Neural progenitor cell (in vitro differentiated cells): ENCODE measurements around the gene CANT1. TPM values are rescaled to one million over a fixed set of nuclear protein-coding genes. Genes with fewer than 3 reads are reported as not detected.

Source experiments
- DNase-seq: peaks from one replicate; pipeline ENCODE4 v3.0.0-alpha.2; 2016; ENCODE audit warnings: low spot score
- H2AFZ ChIP-seq: fragments of 200-600 bp; sonication (generic); replicated peaks from 2 replicates; pipeline ENCODE4 v1.6.1; 2016; ENCODE audit warnings: antibody characterized with exemption
- H3F3A ChIP-seq: fragments of 200-600 bp; sonication (generic); 2 replicates; pipeline ENCODE4 v1.6.1; 2016; ENCODE audit warnings: antibody characterized with exemption, low read depth
- H3K27ac ChIP-seq: fragments of 200-600 bp; sonication (generic); 2 replicates; pipeline ENCODE4 v1.5.1; 2016; ENCODE audit warnings: mild to moderate bottlenecking
- H3K27me3 ChIP-seq: fragments of 200-600 bp; sonication (generic); 2 replicates; pipeline ENCODE4 v1.6.1; 2016; ENCODE audit warnings: mild to moderate bottlenecking, moderate library complexity
- H3K36me3 ChIP-seq: fragments of 200-600 bp; sonication (generic); 2 replicates; pipeline ENCODE4 v1.5.1; 2016
- H3K4me1 ChIP-seq: fragments of 200-600 bp; sonication (generic); 2 replicates; pipeline ENCODE4 v1.6.1; 2016; ENCODE audit warnings: mixed run types
- H3K4me2 ChIP-seq: fragments of 200-600 bp; sonication (generic); 2 replicates; pipeline ENCODE4 v1.6.1; 2016
- H3K4me3 ChIP-seq: fragments of 200-600 bp; sonication (generic); 2 replicates; pipeline ENCODE4 v1.5.1; 2016
- H3K79me2 ChIP-seq: fragments of 200-600 bp; sonication (generic); 2 replicates; pipeline ENCODE4 v1.6.1; 2016; ENCODE audit warnings: low read depth
- H3K9ac ChIP-seq: fragments of 200-600 bp; sonication (generic); 2 replicates; pipeline ENCODE4 v1.6.1; 2016
- H3K9me3 ChIP-seq: fragments of 200-600 bp; sonication (generic); 2 replicates; pipeline ENCODE4 v1.5.1; 2016; ENCODE audit warnings: low read depth
- H4K20me1 ChIP-seq: fragments of 200-600 bp; sonication (generic); 2 replicates; pipeline ENCODE4 v1.6.1; 2016; ENCODE audit warnings: low read depth
- H3K27ac Mint-ChIP-seq: 3 replicates; pipeline ENCODE4 v1.8.0; 2021; ENCODE audit warnings: mixed read lengths
- H3K27me3 Mint-ChIP-seq: 2 replicates; pipeline ENCODE4 v1.8.0; 2022; ENCODE audit warnings: low read depth, mild to moderate bottlenecking, inconsistent platforms, moderate library complexity, mixed read lengths; ENCODE audit not compliant: insufficient read depth
- H3K36me3 Mint-ChIP-seq: 3 replicates; pipeline ENCODE4 v1.8.0; 2021; ENCODE audit warnings: mixed read lengths
- H3K4me1 Mint-ChIP-seq: 3 replicates; pipeline ENCODE4 v1.8.0; 2021; ENCODE audit warnings: mixed read lengths
- H3K4me3 Mint-ChIP-seq: 3 replicates; pipeline ENCODE4 v1.8.0; 2021; ENCODE audit warnings: mild to moderate bottlenecking, moderate library complexity, mixed read lengths
- H3K9me3 Mint-ChIP-seq: 3 replicates; pipeline ENCODE4 v1.8.0; 2020; ENCODE audit warnings: mixed read lengths
- EZH2 ChIP-seq: fragments of 200-600 bp; sonication (generic); IDR thresholded peaks from 2 replicates; pipeline ENCODE4 v1.6.1; 2017; ENCODE audit warnings: antibody characterized with exemption, mild to moderate bottlenecking, moderate library complexity
- EZH2phosphoT487 ChIP-seq: fragments of 200-600 bp; sonication (generic); IDR thresholded peaks from 2 replicates; pipeline ENCODE4 v1.6.1; 2017; ENCODE audit warnings: antibody characterized with exemption
- total RNA-seq: library from RNA; depleted of rRNA; stranded (reverse); fragments of >200 nt; gene quantifications from 2 replicates; pipeline ENCODE4 v1.2.3, GENCODE V29; 2015; ENCODE audit warnings: low replicate concordance
- TF ChIP-seq, protein P1 (sequence below): fragments of 200-600 bp; sonication (generic); IDR thresholded peaks from 2 replicates; pipeline ENCODE4 v1.5.1; 2017; ENCODE audit warnings: antibody characterized with exemption, mild to moderate bottlenecking

CANT1 gene
- total RNA-seq, 1 donor from 2014 or later: 24.3 TPM

DNA sequence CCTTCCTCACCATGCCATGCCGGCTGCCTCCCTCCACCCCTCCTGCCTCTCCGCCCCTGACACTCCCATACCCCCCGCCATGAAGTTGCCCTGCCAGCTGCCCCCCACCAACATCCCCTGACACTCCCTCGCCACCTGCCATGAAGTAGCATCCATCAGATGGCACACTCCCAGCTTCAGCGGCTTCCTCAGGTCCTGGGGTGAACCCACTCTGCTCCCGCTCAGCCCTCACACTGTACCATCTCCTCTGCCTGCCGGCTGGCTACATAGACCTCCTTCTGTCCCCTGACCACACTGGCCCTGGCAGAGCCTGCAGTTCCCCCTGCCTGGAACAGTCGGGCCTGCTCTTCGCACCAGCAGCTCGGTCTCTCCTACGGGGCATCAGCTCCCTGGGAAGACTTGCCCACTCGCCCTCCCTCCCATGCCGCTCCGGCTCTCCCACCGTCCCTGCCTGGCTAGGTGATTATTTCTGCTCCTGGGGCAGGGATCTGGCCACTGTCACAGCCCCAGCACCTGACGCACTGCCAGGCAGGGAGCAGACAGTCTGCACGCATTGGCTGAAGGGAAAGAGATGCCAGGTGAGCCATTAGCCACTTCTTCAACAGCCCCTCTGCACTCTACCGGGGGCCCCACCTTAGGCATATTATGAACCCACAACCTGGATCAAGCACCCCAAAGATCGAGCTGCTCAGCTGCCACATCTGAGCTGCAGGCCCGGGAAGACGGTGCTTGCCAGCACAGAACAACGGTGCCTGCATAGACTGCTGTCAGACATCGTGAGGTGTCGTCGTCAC, 9.0 kb downstream of the CANT1 start:
- H3K4me2 ChIP-seq: no peak overlapping the region
- H3K9ac ChIP-seq: no peak overlapping the region
- no peak overlapping the region for H3K4me3 ChIP-seq
- Mint-ChIP-seq H3K27ac (peak overlapping the region; percentile 72), H3K27me3 (peaks cover 3% of the 10 kb centered on the region), H3K4me1 (peaks cover 11% of the 10 kb centered on the region), H3K4me3 (peak overlapping the region; percentile 15), H3K36me3 (peaks cover 15% of the 10 kb centered on the region), H3K9me3 (no peaks in the 10 kb centered on the region)
- no peaks in the 10 kb centered on the region for H3K27me3 ChIP-seq
- DNase-seq: no peak
- TF ChIP-seq EZH2 (no peak), EZH2phosphoT487 (no peak)
- TF ChIP-seq, protein P1, sequence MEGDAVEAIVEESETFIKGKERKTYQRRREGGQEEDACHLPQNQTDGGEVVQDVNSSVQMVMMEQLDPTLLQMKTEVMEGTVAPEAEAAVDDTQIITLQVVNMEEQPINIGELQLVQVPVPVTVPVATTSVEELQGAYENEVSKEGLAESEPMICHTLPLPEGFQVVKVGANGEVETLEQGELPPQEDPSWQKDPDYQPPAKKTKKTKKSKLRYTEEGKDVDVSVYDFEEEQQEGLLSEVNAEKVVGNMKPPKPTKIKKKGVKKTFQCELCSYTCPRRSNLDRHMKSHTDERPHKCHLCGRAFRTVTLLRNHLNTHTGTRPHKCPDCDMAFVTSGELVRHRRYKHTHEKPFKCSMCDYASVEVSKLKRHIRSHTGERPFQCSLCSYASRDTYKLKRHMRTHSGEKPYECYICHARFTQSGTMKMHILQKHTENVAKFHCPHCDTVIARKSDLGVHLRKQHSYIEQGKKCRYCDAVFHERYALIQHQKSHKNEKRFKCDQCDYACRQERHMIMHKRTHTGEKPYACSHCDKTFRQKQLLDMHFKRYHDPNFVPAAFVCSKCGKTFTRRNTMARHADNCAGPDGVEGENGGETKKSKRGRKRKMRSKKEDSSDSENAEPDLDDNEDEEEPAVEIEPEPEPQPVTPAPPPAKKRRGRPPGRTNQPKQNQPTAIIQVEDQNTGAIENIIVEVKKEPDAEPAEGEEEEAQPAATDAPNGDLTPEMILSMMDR: no peak
- H3K27ac ChIP-seq: no peak overlapping the region
- H4K20me1 ChIP-seq: peaks cover 49% of the 10 kb centered on the region
- H3K4me1 ChIP-seq: peaks cover 3% of the 10 kb centered on the region
- no peaks in the 10 kb centered on the region for H3F3A ChIP-seq
- no peaks in the 10 kb centered on the region for H3K36me3 ChIP-seq
- H3K79me2 ChIP-seq: no peaks in the 10 kb centered on the region
- H3K9me3 ChIP-seq: no peaks in the 10 kb centered on the region
- no peak overlapping the region for H2AFZ ChIP-seq

DNA sequence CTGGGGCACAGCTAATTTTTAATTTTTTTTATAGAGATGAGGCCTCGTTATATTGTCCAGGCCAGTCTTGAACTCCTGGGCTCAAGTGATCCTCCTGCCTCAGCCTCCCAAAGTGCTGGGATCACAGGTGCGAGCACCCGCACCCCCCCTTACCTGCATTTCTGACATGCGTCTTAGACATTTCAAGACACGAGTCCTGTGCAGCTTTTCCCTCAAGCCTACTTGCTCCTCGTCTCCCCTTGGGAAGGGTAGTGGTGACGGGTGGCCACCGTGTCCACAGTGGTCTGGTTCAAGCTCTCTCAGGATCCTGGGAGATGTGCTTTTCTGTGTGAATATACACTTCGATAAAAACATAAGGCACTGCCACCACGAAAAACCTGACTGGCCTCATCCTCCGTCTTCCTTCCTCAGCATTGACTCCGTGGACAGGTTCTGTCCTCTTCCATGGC, 9.6 kb downstream of the CANT1 start:
- Histone ChIP-seq H3K4me1 (peaks cover 3% of the 10 kb centered on the region), H3K9me3 (no peaks in the 10 kb centered on the region), H3K36me3 (no peaks in the 10 kb centered on the region), H3F3A (no peaks in the 10 kb centered on the region), H3K9ac (no peak overlapping the region), H3K27ac (no peak overlapping the region), H4K20me1 (peaks cover 44% of the 10 kb centered on the region), H2AFZ (no peak overlapping the region), H3K4me2 (no peak overlapping the region), H3K4me3 (no peak overlapping the region), H3K79me2 (no peaks in the 10 kb centered on the region), H3K27me3 (no peaks in the 10 kb centered on the region)
- Mint-ChIP-seq H3K36me3 (peaks cover 16% of the 10 kb centered on the region), H3K4me3 (peak overlapping the region; percentile 15), H3K9me3 (no peaks in the 10 kb centered on the region), H3K27ac (no peak overlapping the region), H3K27me3 (peaks cover 3% of the 10 kb centered on the region), H3K4me1 (peaks cover 11% of the 10 kb centered on the region)
- TF ChIP-seq, protein P1: no peak
- TF ChIP-seq EZH2phosphoT487: no peak
- TF ChIP-seq EZH2: no peak
- no peak for DNase-seq

DNA sequence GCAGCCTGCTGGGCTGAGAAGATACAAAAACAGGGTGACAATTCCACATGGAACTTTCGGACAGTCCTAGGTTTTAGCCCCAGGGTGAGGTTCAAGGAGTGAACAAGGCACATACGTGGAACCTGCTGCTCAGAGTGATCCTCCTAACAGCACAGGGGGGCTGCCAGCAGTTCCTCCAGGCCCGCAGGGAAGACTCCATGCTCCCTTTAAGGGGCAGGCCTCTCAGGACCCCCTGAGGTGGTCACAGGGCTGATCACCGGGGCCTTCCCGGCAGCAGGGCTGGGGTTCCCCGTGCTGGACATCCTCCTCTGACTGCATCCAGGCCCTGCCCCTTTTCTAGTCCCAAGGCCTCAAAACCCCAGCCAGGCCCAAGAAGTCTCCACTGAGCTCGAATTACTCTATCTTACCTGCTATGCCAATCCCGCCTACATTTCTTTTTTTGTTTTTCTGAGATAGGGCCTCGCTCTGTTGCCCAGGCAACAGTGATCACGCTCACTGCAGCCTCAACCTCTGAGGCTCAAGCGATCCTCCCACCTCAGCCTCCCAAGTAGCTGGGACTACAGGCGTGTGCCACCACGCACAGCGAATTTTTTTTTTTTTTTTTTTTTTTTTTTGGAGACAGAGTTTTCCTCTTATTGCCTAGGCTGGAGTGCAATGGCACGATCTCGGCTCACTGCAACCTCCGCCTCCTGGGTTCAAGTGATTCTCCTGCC, 10.4 kb downstream of the CANT1 start:
- H3K36me3 Mint-ChIP-seq: peaks cover 16% of the 10 kb centered on the region
- no peak overlapping the region for H3K4me3 ChIP-seq
- peaks cover 44% of the 10 kb centered on the region for H4K20me1 ChIP-seq
- H3K27me3 ChIP-seq: no peaks in the 10 kb centered on the region
- H3K9ac ChIP-seq: no peak overlapping the region
- H3K4me3 Mint-ChIP-seq: no peak overlapping the region
- TF ChIP-seq, protein P1: no peak
- no peak for TF ChIP-seq EZH2phosphoT487
- TF ChIP-seq EZH2: no peak
- no peaks in the 10 kb centered on the region for H3K36me3 ChIP-seq
- DNase-seq: no peak
- no peak overlapping the region for H3K4me2 ChIP-seq
- no peak overlapping the region for H3K27ac ChIP-seq
- no peaks in the 10 kb centered on the region for H3K79me2 ChIP-seq
- H3K27ac Mint-ChIP-seq: no peak overlapping the region
- H2AFZ ChIP-seq: no peak overlapping the region
- H3F3A ChIP-seq: no peaks in the 10 kb centered on the region
- H3K27me3 Mint-ChIP-seq: peaks cover 3% of the 10 kb centered on the region
- no peaks in the 10 kb centered on the region for H3K9me3 ChIP-seq
- peaks cover 11% of the 10 kb centered on the region for H3K4me1 Mint-ChIP-seq
- no peaks in the 10 kb centered on the region for H3K9me3 Mint-ChIP-seq
- H3K4me1 ChIP-seq: peaks cover 3% of the 10 kb centered on the region
